Activated CD8-positive, alpha-beta memory T cell treated with anti-CD3 and anti-CD28 coated beads, Interleukin-2, amount 50 U/mL, for 24 hours (primary cell): ENCODE measurements around the gene RALGDS.

ENCODE experiments used
- DNase-seq: peaks from one replicate; pipeline ENCODE4 v3.0.0-alpha.2; 2020; ENCODE audit errors: extremely low read depth

The RALGDS gene

DNA sequence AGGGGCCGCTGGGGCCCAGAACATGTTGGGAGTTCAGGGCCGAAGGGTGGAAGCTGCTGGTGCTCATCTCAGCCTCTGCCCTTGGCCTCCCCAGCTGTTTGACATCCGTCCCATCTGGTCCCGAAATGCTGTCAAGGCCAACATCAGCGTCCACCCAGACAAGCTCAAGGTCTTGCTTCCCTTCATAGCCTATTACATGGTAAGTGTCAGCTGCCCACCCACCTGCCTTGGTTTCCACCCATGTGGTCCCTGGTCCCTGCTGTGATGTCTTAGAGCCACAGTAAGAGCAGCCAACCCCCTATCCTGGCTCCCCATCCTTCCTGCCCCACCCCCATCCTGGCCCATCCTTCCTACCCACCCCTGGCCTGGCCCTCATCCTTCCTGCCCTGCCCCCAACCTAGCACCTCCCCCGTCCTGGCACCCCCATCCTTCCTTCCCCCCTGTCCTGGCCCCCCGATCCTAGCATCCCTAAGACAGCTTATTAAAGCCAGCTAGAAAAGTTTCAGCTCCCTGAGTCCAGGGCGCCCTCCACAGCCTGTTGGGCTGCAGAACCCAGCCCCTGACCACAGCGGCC, 69.0 kb downstream of the RALGDS start:
- DNase-seq = no peak

- no peak for DNase-seq
Measured at GRCh38 chr9:133051281-133051900, 69.6 kb downstream of the RALGDS start.

- no peak for DNase-seq
Measured at GRCh38 chr9:133050781-133051180, 70.3 kb downstream of the RALGDS start.

- no peak for DNase-seq
Measured at GRCh38 chr9:133050142-133050541, 70.9 kb downstream of the RALGDS start.

- DNase-seq = no peak
Measured at GRCh38 chr9:133049043-133049442, 72.0 kb downstream of the RALGDS start.

DNA sequence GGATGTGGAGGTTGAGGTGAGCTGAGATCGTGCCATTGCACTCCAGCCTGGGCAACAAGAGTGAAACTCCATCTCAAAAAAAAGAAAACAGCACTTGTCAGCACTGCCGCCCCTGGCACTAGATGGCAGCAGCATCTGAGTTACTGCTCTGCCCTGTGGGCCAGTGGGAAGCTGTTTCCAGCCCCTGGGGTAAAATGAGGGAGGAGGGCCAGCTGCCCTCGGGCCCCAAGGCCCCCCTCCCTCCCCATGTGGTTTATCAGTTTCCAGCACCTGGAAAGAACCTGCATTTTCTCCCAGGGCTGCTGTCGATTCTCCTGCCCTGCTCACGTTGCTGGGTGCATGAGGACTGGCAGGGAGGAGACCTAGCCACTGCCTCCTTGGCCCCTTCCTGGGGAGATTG, 72.4 kb downstream of the RALGDS start:
- no peak for DNase-seq
